ENCODE data around the gene ADGRL1. TPM values are rescaled to one million over a fixed set of nuclear protein-coding genes. Genes with fewer than 3 reads are reported as not detected.
"Not testable (repeated sequence)": the region's sequence is repeated elsewhere in the genome, so short reads cannot be mapped to it uniquely, and the experiment has no call there.

ADGRL1 gene
- total RNA-seq, 2 donors from 2014 or later = 70.8 to 82.6 TPM

DNA sequence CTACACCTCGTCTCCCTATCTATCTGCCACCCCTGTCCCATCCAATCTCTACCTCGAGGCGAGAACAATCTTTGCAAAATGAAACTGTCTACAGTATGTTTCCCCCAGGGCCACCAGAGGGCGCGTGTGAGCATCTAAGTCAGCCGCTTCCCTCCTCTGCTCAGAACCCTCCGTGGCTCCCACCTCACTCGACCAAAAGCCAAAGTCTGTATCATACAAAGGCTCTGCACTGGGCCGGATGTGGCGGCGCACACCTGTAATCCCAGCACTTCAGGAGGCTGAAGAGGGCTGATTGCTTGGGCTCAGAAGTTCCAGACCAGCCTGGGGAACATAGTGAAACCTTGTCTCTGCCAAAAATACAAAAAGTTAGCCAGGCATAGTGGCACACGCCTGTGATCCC, 9.9 kb downstream of the ADGRL1 start:
- H3K36me3 ChIP-seq (ENCODE audit: control insufficient read depth, insufficient read depth, low read length); H3K27me3 Mint-ChIP-seq (ENCODE audit: insufficient read depth); H3K9me3 Mint-ChIP-seq; H3K36me3 Mint-ChIP-seq (ENCODE audit: low read depth); H3K4me1 ChIP-seq (ENCODE audit: control insufficient read depth, insufficient read depth, low read length); H3K27ac ChIP-seq (ENCODE audit: low read depth, low read length); H3K9me3 ChIP-seq (ENCODE audit: control insufficient read depth, low read length); H3K9ac ChIP-seq (ENCODE audit: extremely low read depth, low read length, poor library complexity, severe bottlenecking); H3K4me3 Mint-ChIP-seq; H3K27me3 ChIP-seq (ENCODE audit: control insufficient read depth, insufficient read depth, low read length, poor library complexity, severe bottlenecking); H3K4me1 Mint-ChIP-seq; H3K4me3 ChIP-seq (ENCODE audit: low read length): not testable (repeated sequence)
- WGBS, 2 experiments (ENCODE audit: insufficient coverage in 1 of 2, insufficient read length in 1 of 2) = 65 to 89% methylated on average over 4 to 12 of the region's 12 CpGs
- TF ChIP-seq, protein P1, sequence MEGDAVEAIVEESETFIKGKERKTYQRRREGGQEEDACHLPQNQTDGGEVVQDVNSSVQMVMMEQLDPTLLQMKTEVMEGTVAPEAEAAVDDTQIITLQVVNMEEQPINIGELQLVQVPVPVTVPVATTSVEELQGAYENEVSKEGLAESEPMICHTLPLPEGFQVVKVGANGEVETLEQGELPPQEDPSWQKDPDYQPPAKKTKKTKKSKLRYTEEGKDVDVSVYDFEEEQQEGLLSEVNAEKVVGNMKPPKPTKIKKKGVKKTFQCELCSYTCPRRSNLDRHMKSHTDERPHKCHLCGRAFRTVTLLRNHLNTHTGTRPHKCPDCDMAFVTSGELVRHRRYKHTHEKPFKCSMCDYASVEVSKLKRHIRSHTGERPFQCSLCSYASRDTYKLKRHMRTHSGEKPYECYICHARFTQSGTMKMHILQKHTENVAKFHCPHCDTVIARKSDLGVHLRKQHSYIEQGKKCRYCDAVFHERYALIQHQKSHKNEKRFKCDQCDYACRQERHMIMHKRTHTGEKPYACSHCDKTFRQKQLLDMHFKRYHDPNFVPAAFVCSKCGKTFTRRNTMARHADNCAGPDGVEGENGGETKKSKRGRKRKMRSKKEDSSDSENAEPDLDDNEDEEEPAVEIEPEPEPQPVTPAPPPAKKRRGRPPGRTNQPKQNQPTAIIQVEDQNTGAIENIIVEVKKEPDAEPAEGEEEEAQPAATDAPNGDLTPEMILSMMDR (conservative IDR thresholded peaks at IDR 0.05) = peak; percentile 82
- H3K27ac Mint-ChIP-seq = peak overlapping the region; percentile 27
- peak; percentile 84 for DNase-seq

DNA sequence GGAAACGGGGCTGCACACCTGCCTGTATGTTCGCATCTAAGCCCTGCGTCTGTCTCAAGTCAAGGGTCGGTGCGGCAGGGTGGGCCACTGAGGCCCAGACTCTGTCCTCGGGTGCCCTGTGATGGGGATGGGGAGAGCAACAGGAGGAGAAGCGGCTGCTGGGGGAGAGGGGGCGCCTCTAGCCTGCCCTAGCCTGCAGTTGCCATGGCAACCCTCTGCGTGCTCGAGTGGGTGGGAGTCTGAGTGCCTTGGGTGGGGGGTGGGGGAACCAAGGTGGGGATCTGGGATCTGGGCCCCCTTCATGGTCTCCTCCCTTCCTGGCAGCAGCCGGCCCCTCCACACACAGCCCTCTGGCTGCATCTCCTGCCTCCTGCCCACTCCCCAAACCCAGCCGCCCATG, 10.8 kb downstream of the ADGRL1 start:
- not testable (repeated sequence) for H3K4me3 Mint-ChIP-seq; DNase-seq; H3K27me3 Mint-ChIP-seq (ENCODE audit: insufficient read depth); H3K36me3 ChIP-seq (ENCODE audit: control insufficient read depth, insufficient read depth, low read length); H3K4me1 ChIP-seq (ENCODE audit: control insufficient read depth, insufficient read depth, low read length); H3K27me3 ChIP-seq (ENCODE audit: control insufficient read depth, insufficient read depth, low read length, poor library complexity, severe bottlenecking); H3K9me3 Mint-ChIP-seq; H3K9me3 ChIP-seq (ENCODE audit: control insufficient read depth, low read length); H3K9ac ChIP-seq (ENCODE audit: extremely low read depth, low read length, poor library complexity, severe bottlenecking); H3K27ac ChIP-seq (ENCODE audit: low read depth, low read length); H3K36me3 Mint-ChIP-seq (ENCODE audit: low read depth); H3K27ac Mint-ChIP-seq; H3K4me1 Mint-ChIP-seq; H3K4me3 ChIP-seq (ENCODE audit: low read length)
- 95 to 100% methylated on average over 4 to 11 of the region's 12 CpGs for WGBS, 2 experiments (ENCODE audit: insufficient coverage in 1 of 2, insufficient read length in 1 of 2)

DNA sequence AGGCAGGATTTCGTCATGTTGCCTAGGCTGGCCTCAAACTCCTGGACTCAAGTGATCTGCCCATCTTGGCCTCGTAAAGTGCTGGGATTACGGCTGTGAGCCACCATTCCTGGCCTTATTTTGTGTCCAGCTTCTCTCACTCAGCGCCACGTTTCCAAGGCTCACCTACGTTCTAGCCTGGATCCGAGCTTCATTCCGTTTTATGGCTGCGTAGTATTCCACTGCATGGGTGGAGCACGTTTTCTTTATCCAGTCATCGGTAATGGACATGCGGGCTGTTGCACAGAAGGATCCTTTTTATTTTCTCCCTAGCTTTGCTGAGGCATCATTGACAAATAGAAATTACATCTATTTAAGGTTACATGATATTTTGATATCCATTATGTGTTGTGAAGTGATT, 16.6 kb downstream of the ADGRL1 start:
- DNase-seq = no peak
- no peaks in the 10 kb centered on the region for H3K4me1 Mint-ChIP-seq
- peaks cover 17% of the 10 kb centered on the region for H3K36me3 Mint-ChIP-seq (ENCODE audit: low read depth)
- H3K27me3 Mint-ChIP-seq (ENCODE audit: insufficient read depth) = no peaks in the 10 kb centered on the region
- Histone ChIP-seq H3K36me3 (ENCODE audit: control insufficient read depth, insufficient read depth, low read length) (no peaks in the 10 kb centered on the region), H3K27me3 (ENCODE audit: control insufficient read depth, insufficient read depth, low read length, poor library complexity, severe bottlenecking) (no peaks in the 10 kb centered on the region), H3K9me3 (ENCODE audit: control insufficient read depth, low read length) (no peaks in the 10 kb centered on the region), H3K27ac (ENCODE audit: low read depth, low read length) (no peak overlapping the region), H3K4me1 (ENCODE audit: control insufficient read depth, insufficient read depth, low read length) (no peaks in the 10 kb centered on the region), H3K9ac (ENCODE audit: extremely low read depth, low read length, poor library complexity, severe bottlenecking) (no peak overlapping the region), H3K4me3 (ENCODE audit: low read length) (no peak overlapping the region)
- TF ChIP-seq, protein P1 (conservative IDR thresholded peaks at IDR 0.05) = no peak
- H3K9me3 Mint-ChIP-seq = no peaks in the 10 kb centered on the region
- H3K27ac Mint-ChIP-seq = no peak overlapping the region
- no peak overlapping the region for H3K4me3 Mint-ChIP-seq
- 96 to 97% methylated on average over 12 of the region's 12 CpGs for WGBS, 2 experiments (ENCODE audit: insufficient coverage in 1 of 2, insufficient read length in 1 of 2)

DNA sequence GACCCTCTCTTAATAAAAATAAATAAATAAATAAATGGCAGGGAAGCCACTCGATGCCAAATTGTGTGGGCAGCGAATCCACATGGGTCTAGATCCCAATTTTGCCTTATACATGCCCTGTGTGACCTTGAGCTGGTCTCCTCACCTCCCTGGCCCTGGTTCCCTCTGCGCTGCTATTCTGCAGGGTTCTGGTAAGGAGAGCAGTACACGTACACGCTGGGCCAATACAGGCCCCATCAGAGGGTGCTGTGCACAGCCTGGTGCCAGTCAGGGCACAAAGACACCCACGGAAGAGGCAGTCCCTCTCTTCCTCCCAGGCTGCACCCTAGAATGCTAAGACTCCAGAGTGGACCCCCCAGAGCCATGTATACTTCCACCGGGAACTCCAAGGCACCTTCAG, 17.9 kb downstream of the ADGRL1 start:
- H3K36me3 ChIP-seq (ENCODE audit: control insufficient read depth, insufficient read depth, low read length); H3K9me3 ChIP-seq (ENCODE audit: control insufficient read depth, low read length); DNase-seq; H3K4me1 Mint-ChIP-seq; H3K27me3 ChIP-seq (ENCODE audit: control insufficient read depth, insufficient read depth, low read length, poor library complexity, severe bottlenecking); H3K9me3 Mint-ChIP-seq; H3K9ac ChIP-seq (ENCODE audit: extremely low read depth, low read length, poor library complexity, severe bottlenecking); H3K27ac Mint-ChIP-seq; H3K27ac ChIP-seq (ENCODE audit: low read depth, low read length); H3K27me3 Mint-ChIP-seq (ENCODE audit: insufficient read depth); H3K4me3 ChIP-seq (ENCODE audit: low read length); H3K4me3 Mint-ChIP-seq; H3K4me1 ChIP-seq (ENCODE audit: control insufficient read depth, insufficient read depth, low read length): not testable (repeated sequence)
- H3K36me3 Mint-ChIP-seq (ENCODE audit: low read depth) = peaks cover 17% of the 10 kb centered on the region
- 91 to 95% methylated on average over 3 to 7 of the region's 7 CpGs for WGBS, 2 experiments (ENCODE audit: insufficient coverage in 1 of 2, insufficient read length in 1 of 2)

Measured in endodermal cell (in vitro differentiated cells).